SK-N-SH treated with all-trans-retinoic acid at 6 μM for 48 hours (cell line): ENCODE results near the gene PCDHB6.
"Not testable (repeated sequence)": the region's sequence is repeated elsewhere in the genome, so short reads cannot be mapped to it uniquely, and the experiment has no call there.

Experiments
- ESRRG ChIP-seq: fragments of 250-450 bp; sonication (Bioruptor Pico); IDR thresholded peaks from 2 replicates; pipeline ENCODE4 v1.6.1; 2021; ENCODE audit warnings: mild to moderate bottlenecking
- PATZ1 ChIP-seq: fragments of 250-450 bp; sonication (Bioruptor Pico); IDR thresholded peaks from 2 replicates; pipeline ENCODE4 v1.8.0; 2020; ENCODE audit warnings: mild to moderate bottlenecking, moderate library complexity, borderline replicate concordance
- POU6F1 ChIP-seq: fragments of 250-450 bp; sonication (Bioruptor Pico); IDR thresholded peaks from 2 replicates; pipeline ENCODE4 v1.8.0; 2021; ENCODE audit warnings: low read depth, mild to moderate bottlenecking, moderate library complexity, borderline replicate concordance
- RARB ChIP-seq: fragments of 250-450 bp; sonication (Bioruptor Pico); IDR thresholded peaks from 2 replicates; pipeline ENCODE4 v1.8.0; 2021; ENCODE audit warnings: mild to moderate bottlenecking, moderate library complexity
- SNAI2 ChIP-seq: fragments of 250-450 bp; sonication (Bioruptor Pico); IDR thresholded peaks from 2 replicates; pipeline ENCODE4 v1.5.0; 2020; ENCODE audit warnings: mild to moderate bottlenecking, moderate library complexity
- TCF4 ChIP-seq: fragments of 250-450 bp; sonication (Bioruptor Pico); IDR thresholded peaks from 2 replicates; pipeline ENCODE4 v1.8.0; 2021; ENCODE audit warnings: mild to moderate bottlenecking, moderate library complexity, borderline replicate concordance
- ZFP3 ChIP-seq: fragments of 250-450 bp; sonication (Bioruptor Pico); IDR thresholded peaks from 2 replicates; pipeline ENCODE4 v1.5.0; 2020; ENCODE audit warnings: mild to moderate bottlenecking, moderate library complexity
- ZNF70 ChIP-seq: fragments of 450-650 bp; formaldehyde crosslinking; IDR thresholded peaks from 2 replicates; pipeline ENCODE4 v1.5.0; 2020; ENCODE audit warnings: mild to moderate bottlenecking, moderate library complexity

DNA sequence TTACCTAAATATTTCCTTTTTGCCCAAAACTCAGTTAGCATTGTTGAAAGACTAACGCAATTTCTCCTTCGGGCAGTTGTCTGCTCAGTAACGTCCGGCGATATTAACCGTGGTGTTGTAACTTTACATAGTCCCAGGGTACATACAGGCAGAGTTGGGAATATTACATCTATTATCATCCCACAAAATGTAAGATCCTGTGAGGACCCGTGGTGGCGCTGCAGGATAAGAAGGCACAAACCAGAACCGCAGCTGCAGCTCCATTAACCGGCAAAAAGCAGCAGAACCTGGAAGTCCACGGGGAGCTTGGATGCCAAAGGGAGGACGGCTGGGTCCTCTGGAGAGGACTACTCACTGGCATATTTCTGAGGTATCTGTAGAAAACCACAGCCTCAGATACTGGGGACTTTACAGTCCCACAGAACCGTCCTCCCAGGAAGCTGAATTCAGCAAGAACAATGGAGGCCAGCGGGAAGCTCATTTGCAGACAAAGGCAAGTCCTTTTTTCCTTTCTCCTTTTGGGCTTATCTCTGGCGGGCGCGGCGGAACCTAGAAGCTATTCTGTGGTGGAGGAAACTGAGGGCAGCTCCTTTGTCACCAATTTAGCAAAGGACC is 27.8 kb downstream of the PCDHB6 start, which contains the start of gene PCDHB8:
- not testable (repeated sequence) for TF ChIP-seq TCF4 (CRISPR knock-in tag); RARB; SNAI2; PATZ1 (CRISPR knock-in tag); ZFP3 (CRISPR knock-in tag); ZNF70 (CRISPR knock-in tag); POU6F1 (CRISPR knock-in tag); ESRRG (CRISPR knock-in tag)
